HS-27A (cell line): Measurements from ENCODE around the gene DPM3.
"Not testable (repeated sequence)": the region's sequence is repeated elsewhere in the genome, so short reads cannot be mapped to it uniquely, and the experiment has no call there.

Source experiments
- DNase-seq: peaks from one replicate; pipeline ENCODE4 v3.0.0-alpha.2; 2012; ENCODE audit warnings: low read depth, missing footprints

The DPM3 gene

GRCh38 chr1:155175281-155175926, 35.1 kb upstream of the DPM3 start:
- no peak for DNase-seq

- DNase-seq, result no peak
These were observed 34.3 kb upstream of the DPM3 start for GRCh38 chr1:155174324-155175280.

- peak; percentile 20 for DNase-seq
These were observed 33.4 kb upstream of the DPM3 start, which contains the start of gene TRIM46 for GRCh38 chr1:155173478-155174323. Gene TRIM46, plus strand, starts transcription at chr1:155173849. Its CDS starts 118 bp downstream, at chr1:155173967.

- DNase-seq, result peak; percentile 85
These were observed 32.6 kb upstream of the DPM3 start, which contains the start of gene KRTCAP2 for GRCh38 chr1:155172732-155173477. Gene KRTCAP2, minus strand, starts transcription at chr1:155173304. Its CDS starts 80 bp downstream, at chr1:155173224.

- no peak for DNase-seq
These were observed 31.8 kb upstream of the DPM3 start for GRCh38 chr1:155171836-155172731.

GRCh38 chr1:155170806-155171205, 30.5 kb upstream of the DPM3 start:
- no peak for DNase-seq

DNA sequence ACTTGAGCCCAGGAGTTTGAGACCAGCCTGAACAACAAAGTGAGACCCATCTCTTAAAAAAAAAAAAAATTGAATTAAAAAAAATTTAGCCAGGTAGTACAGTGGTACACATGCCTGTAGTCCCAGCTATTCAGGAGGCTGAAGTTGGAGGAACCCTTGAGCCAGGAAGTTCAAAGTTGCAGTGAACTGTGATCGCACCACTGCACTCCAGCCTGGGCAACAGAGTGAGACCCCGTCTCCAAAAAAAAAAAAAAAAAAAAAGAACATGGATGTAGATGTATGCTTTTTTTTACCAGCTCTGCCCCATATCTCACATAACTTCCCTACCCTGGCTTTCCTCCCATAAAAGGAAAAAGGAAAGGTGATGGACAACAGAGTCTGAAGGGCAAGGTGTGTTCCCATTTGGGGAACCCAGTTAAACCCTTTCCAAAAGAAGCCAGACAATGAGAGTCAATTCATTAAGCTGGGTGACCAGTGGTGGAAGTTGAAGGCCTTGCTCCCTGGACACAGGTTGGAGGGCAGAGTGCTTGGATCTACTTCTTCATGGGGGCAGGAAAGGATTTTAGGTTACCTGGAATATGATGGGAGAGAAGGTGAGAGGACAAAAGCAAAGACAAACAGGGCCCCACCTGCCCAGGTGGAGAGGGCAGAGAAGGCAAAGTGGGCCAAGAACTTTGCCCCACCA, 29.9 kb upstream of the DPM3 start:
- no peak for DNase-seq

GRCh38 chr1:155169541-155169940, 29.2 kb upstream of the DPM3 start:
- no peak for DNase-seq

DNA sequence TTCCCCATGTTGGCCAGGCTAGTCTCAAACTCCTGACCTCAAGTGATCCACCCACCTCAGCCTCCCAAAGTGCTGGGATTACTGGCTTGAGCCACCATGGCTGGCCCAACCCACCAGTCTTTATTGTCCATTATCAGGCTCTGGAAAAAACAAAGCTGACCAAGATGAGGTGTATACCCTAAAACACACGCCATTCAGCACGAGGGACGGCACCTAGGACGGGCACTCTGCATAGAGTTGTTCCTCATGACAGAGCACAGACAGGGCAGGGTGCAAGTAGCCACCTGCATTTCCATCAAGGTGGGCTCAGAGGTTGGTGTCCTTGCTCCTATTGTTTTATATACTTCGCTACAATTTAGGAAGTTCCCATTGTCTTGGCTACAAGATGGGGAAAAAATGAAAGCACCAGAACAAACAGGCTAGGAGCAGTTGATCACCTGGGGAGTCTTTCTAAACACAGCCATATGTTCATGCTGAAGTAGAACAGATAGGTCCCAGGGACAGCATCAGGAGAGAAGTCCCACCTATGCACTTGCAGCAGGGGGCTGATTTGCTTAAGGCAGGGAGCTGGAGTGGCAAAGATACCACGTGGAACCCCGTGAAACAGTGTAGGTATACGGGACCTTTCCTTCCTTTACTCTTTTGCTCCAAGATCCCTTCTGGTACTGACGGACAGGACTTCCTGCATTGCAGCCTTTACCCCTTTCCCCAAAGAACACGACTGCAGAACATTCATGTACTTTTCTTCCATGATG, 28.3 kb upstream of the DPM3 start:
- no peak for DNase-seq

- not testable (repeated sequence) for DNase-seq
These were observed 27.7 kb upstream of the DPM3 start for GRCh38 chr1:155168105-155168445.

- DNase-seq, result peak; percentile 54
These were observed 27.1 kb upstream of the DPM3 start for GRCh38 chr1:155167166-155168104.

DNA sequence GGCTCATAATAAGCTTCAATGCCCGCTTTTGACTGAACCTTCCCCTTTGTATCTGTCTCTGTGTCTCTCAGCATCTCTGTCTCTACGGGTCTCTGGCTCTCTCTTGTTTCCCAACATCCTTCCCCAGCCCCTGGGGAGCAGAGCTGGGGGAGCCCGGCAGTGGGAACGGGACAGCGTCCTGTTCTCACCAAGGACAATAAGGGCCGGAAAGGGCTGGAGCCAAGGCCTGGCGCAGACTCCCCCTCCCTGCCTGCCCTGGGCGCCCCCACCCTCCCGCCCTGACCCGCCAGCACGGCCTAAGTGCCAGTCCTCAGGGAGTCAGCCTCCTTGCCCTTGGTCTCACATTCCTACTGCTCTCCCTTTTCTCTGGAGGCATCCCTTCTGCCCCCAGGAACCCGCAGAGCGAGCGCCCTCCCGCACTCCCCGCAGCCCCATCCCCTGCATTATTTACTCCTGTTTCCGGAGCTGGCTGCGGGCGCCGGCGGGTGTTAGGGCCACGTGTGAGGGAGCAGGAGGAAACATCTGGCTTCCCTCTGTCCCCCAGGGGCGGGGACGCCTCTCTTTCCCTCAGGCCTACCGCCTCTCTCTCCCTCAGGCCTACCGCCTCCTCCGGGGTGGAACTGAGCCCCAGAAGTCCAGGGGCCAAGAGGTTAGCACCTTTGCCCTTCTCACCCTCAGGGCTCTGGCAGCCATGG, 26.3 kb upstream of the DPM3 start:
- DNase-seq, result no peak

GRCh38 chr1:155166051-155166470, 25.7 kb upstream of the DPM3 start:
- DNase-seq, result no peak

- not testable (repeated sequence) for DNase-seq
These were observed 24.3 kb upstream of the DPM3 start for GRCh38 chr1:155164625-155165024.

DNA sequence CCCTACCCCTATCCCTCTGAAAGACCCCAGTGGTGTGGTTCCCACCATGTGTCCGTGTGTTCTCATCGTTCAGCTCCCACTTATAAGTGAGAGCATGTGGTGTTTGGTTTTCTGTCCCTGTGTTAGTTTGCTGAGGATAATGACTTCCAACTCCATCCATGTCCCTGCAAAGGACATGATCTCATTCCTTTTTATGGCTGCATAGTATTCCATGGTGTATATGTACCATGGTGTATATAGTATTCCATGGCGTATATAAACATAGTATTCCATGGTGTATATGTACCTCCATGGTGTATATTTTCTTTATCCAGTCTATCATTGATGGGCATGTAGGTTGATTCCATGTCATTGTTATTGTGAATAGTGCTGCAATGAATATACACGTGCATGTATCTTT, 23.5 kb upstream of the DPM3 start:
- DNase-seq, result not testable (repeated sequence)

DNA sequence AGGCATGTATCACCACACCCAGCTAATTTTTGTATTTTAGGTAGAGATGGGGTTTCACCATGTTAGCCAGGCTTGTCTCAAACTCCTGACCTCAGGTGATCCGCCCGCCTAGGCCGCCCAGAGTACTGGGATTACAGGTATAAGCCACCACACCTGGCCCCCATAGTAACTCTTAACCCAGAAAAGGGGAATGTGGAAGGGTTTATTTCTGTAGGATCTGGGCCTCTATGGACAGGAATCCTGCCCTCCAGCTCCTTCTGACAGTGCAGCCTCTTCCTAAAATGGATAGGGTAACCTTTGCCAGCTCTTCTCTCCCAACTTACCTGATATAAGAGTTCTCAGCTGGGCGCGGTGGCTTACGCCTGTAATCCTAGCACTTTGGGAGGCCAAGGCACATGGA, 22.3 kb upstream of the DPM3 start:
- not testable (repeated sequence) for DNase-seq

GRCh38 chr1:155160128-155160527, 19.8 kb upstream of the DPM3 start:
- no peak for DNase-seq
